Activated CD8-positive, alpha-beta T cell treated with anti-CD3 and anti-CD28 coated beads for 36 hours (primary cell): ENCODE results near the gene NUDCD3. TPM values are rescaled to one million over a fixed set of nuclear protein-coding genes. Genes with fewer than 3 reads are reported as not detected.
"Not testable (repeated sequence)": the region's sequence is repeated elsewhere in the genome, so short reads cannot be mapped to it uniquely, and the experiment has no call there.

Source experiments
- ATAC-seq: fragments of 200-7000 bp; cut with Tn5 transposase; one replicate; pipeline ENCODE4 v1.10.0; 2021; ENCODE audit warnings: mild to moderate bottlenecking, moderate library complexity
- CTCF ChIA-PET: fragments of 350-600 bp; sonication (Branson Sonifier 250); formaldehyde crosslinking; loops from one replicate; lab custom pipeline; 2021; ENCODE audit warnings: antibody characterized with exemption; lab: Charles Lee
- POLR2A ChIA-PET: fragments of 350-600 bp; sonication (Branson Sonifier 250); formaldehyde crosslinking; loops from one replicate; lab custom pipeline; 2021; ENCODE audit warnings: antibody characterized with exemption; lab: Charles Lee
- DNase-seq: peaks from one replicate; pipeline ENCODE4 v3.0.0-alpha.2; 2020
- H3K27ac Mint-ChIP-seq: one replicate; pipeline ENCODE4 v1.8.0; 2021; ENCODE audit warnings: mild to moderate bottlenecking, mixed read lengths
- H3K27me3 Mint-ChIP-seq: one replicate; pipeline ENCODE4 v1.8.0; 2021; ENCODE audit warnings: mixed read lengths
- H3K36me3 Mint-ChIP-seq: one replicate; pipeline ENCODE4 v1.8.0; 2021; ENCODE audit warnings: low read depth, mixed read lengths
- H3K4me1 Mint-ChIP-seq: one replicate; pipeline ENCODE4 v1.8.0; 2021; ENCODE audit warnings: low read depth, mixed read lengths
- H3K4me3 Mint-ChIP-seq: one replicate; pipeline ENCODE4 v1.8.0; 2021; ENCODE audit warnings: mild to moderate bottlenecking, moderate library complexity, mixed read lengths
- H3K9me3 Mint-ChIP-seq: one replicate; pipeline ENCODE4 v1.8.0; 2021; ENCODE audit warnings: mixed read lengths
- intact Hi-C: fragments of 100-400 bp; cut with micrococcal nuclease; formaldehyde crosslinking; loops from one replicate; pipeline ENCODE4 v1.10.0; 2022
- total RNA-seq, 2 experiments: library from RNA; stranded (reverse); gene quantifications; one replicate each; pipeline ENCODE4 v1.2.3, GENCODE V29; 2021
- TF ChIP-seq, protein P1 (sequence below): fragments of 200-600 bp; IDR thresholded peaks from one replicate; pipeline ENCODE4 v1.8.0; 2022; ENCODE audit warnings: antibody characterized with exemption, mild to moderate bottlenecking

NUDCD3 gene
- total RNA-seq, 2 experiments from 2014 or later = 102 to 107 TPM

DNA sequence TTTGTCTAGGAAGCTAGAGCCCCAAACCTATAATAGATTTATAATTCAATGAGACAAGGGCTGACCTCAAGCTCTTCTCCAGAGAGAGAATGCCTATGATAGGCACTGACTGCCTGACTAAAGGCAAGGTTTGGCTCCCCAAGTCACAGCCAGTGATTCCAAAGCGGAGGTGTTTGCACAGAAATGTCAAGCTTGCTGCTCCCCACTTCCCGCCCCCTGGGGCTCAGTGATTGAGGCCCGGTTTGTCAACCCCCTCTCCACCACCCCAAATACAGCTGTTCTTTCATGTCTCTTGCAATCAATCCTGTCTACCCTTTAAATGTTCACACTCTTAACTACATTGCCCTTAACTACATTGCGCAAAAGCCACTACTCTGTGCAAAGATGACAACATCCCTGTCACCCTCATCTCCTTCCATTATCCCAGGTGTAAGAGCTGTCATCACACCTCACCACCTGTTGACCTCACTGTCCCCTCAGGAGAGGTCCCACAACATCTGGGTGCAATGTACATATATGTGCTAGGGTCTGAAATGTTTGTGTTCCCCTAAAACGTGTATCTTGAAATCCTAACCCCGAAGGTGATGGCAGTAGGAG is 58.0 kb downstream of the NUDCD3 start:
- Mint-ChIP-seq H3K4me3 (no peak overlapping the region), H3K4me1 (peaks cover 48% of the 10 kb centered on the region), H3K27ac (no peak overlapping the region), H3K27me3 (no peaks in the 10 kb centered on the region), H3K36me3 (peaks cover 14% of the 10 kb centered on the region), H3K9me3 (no peaks in the 10 kb centered on the region)
- no peak for ATAC-seq
- intact Hi-C loops = no loop called here
- no peak for DNase-seq
- ChIA-PET CTCF (interaction anchor here (1.0 to 1.3 kb wide), 5 partner anchors 9 to 133 kb away, joined by 3 to 4 read pairs (median 3); no protein-coding TSS in a partner anchor), POLR2A (interaction anchor here (0.8 to 1.0 kb wide), 2 partner anchors 15 to 44 kb away, joined by 3 read pairs; no protein-coding TSS in a partner anchor)
- TF ChIP-seq, protein P1, sequence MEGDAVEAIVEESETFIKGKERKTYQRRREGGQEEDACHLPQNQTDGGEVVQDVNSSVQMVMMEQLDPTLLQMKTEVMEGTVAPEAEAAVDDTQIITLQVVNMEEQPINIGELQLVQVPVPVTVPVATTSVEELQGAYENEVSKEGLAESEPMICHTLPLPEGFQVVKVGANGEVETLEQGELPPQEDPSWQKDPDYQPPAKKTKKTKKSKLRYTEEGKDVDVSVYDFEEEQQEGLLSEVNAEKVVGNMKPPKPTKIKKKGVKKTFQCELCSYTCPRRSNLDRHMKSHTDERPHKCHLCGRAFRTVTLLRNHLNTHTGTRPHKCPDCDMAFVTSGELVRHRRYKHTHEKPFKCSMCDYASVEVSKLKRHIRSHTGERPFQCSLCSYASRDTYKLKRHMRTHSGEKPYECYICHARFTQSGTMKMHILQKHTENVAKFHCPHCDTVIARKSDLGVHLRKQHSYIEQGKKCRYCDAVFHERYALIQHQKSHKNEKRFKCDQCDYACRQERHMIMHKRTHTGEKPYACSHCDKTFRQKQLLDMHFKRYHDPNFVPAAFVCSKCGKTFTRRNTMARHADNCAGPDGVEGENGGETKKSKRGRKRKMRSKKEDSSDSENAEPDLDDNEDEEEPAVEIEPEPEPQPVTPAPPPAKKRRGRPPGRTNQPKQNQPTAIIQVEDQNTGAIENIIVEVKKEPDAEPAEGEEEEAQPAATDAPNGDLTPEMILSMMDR = no peak

DNA sequence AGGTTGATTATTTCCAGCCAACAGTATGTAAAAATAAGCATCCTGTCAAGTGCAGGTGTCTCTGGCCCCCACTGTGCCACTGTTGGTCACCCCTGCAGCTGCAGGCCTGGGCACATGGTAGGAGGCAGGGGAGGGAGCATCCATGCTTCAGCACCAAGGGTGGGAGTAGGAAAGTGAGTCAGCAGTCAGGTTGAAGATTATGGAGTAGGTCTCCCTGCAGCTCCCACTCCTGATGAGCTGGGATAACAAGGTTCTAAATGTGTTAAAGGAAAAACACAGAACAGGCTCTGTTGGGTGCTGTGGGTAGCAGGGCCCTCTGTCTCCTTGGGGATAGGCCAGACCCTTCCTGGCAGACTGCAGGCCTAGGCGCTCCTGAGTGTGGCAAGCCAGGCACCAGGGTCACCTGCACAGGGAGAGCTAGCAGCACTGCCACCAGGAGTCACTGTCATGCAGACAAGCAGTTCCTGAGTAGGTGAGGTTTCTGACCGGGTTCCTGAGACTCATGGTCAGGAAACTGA is 59.3 kb downstream of the NUDCD3 start:
- TF ChIP-seq, protein P1 = no peak
- intact Hi-C loops = no loop called here
- H3K27ac Mint-ChIP-seq = no peak overlapping the region
- DNase-seq (peak; percentile 33), ATAC-seq (peak; percentile 60)
- ChIA-PET POLR2A (no interaction called here), CTCF (interaction anchor here (0.8 to 1.3 kb wide), 3 partner anchors 34 to 46 kb away, joined by 3 read pairs; no protein-coding TSS in a partner anchor)
- H3K27me3 Mint-ChIP-seq = no peaks in the 10 kb centered on the region
- peaks cover 19% of the 10 kb centered on the region for H3K36me3 Mint-ChIP-seq
- H3K9me3 Mint-ChIP-seq = no peaks in the 10 kb centered on the region
- peaks cover 39% of the 10 kb centered on the region for H3K4me1 Mint-ChIP-seq
- H3K4me3 Mint-ChIP-seq = no peak overlapping the region

DNA sequence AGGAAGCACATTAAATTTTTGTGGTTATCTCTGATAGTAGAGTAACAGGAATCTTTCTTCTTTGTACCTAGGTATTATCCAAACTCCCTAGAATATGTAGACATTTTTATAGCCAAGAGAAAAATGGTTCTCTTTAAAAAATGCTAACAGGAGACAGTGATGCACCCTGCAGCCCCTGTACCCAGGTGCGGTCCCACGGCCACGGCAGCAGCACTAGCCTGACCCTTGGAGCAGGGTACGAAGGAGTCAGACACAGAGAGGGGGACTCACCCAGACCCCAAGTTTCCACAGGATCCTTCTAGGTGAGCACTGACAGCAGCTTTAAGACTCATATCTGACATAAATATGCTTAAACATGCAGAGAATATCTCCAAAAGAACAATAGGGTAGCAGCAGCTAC is 60.4 kb downstream of the NUDCD3 start:
- H3K4me3 Mint-ChIP-seq = no peak overlapping the region
- CTCF ChIA-PET = interaction anchor here (1.1 to 1.3 kb wide), 2 partner anchors 32 to 48 kb away, joined by 3 read pairs; no protein-coding TSS in a partner anchor

DNA sequence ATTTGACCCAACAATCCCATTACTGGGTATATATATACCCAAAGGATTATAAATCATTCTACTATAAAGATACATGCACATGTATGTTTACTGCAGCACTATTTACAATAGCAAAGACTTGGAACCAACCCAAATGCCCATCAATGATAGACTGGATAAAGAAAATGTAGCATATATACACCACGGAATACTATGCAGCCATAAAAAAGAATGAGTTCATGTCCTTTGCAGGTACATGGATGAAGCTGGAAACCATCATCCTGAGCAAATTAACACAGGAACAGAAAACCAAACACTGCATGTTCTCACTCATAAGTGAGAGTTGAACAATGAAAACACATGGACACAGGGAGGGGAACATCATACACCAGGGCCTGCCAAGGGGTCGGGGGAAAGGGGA is 65.7 kb downstream of the NUDCD3 start:
- H3K4me3 Mint-ChIP-seq, CTCF ChIA-PET, H3K27me3 Mint-ChIP-seq, H3K9me3 Mint-ChIP-seq, POLR2A ChIA-PET, ATAC-seq, DNase-seq: not testable (repeated sequence)
- peaks cover 56% of the 10 kb centered on the region for H3K36me3 Mint-ChIP-seq
- intact Hi-C loops = loop anchor here (5.0 kb wide), 1 partner anchor 38 kb away; no protein-coding TSS in a partner anchor
- H3K27ac Mint-ChIP-seq = peak overlapping the region; percentile 23
- peaks cover 36% of the 10 kb centered on the region for H3K4me1 Mint-ChIP-seq

More for the DNA sequence above, 60.4 kb downstream of the NUDCD3 start:
- Mint-ChIP-seq H3K4me1 (peaks cover 30% of the 10 kb centered on the region), H3K27ac (peak overlapping the region; percentile 25), H3K36me3 (peaks cover 28% of the 10 kb centered on the region), H3K9me3 (no peaks in the 10 kb centered on the region), H3K27me3 (no peaks in the 10 kb centered on the region)
- ATAC-seq (no peak), DNase-seq (no peak)
- intact Hi-C loops = no loop called here
- TF ChIP-seq, protein P1 = no peak
- POLR2A ChIA-PET = interaction anchor here (0.6 kb wide), 1 partner anchor 273 kb away, joined by 3 read pairs; no protein-coding TSS in a partner anchor

DNA sequence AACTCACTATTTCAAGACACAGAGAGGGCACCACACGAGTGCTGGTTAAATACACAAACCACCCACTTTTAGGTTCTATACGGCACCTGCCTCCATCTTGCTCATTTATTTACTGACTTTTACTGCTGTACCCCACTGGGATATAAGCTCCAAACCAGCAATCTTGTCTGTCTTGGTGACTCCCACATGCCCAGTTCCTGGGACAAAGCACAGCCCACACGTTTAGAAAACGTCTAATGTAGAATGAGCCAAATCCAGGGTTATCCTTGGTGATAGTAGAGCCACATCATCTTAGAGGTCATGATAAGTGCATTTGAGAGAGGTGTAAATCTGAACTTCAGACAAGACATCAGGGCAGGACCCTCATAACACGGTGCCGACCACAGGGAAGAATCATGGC is 73.5 kb downstream of the NUDCD3 start:
- intact Hi-C loops = no loop called here
- Mint-ChIP-seq H3K9me3 (no peaks in the 10 kb centered on the region), H3K4me3 (no peak overlapping the region), H3K36me3 (peaks cover 41% of the 10 kb centered on the region), H3K27ac (no peak overlapping the region), H3K27me3 (no peaks in the 10 kb centered on the region), H3K4me1 (peaks cover 27% of the 10 kb centered on the region)
- no peak for DNase-seq
- no peak for ATAC-seq
- POLR2A ChIA-PET = no interaction called here
- TF ChIP-seq, protein P1 = no peak
- CTCF ChIA-PET = interaction anchor here (2.2 kb wide), 1 partner anchor 61 kb away, joined by 6 read pairs; no protein-coding TSS in a partner anchor
